KG1 (cell line): ENCODE results near the gene TBC1D19.
"Not testable (repeated sequence)": the region's sequence is repeated elsewhere in the genome, so short reads cannot be mapped to it uniquely, and the experiment has no call there.

Source experiments
- DNase-seq: peaks from one replicate; lab custom pipeline; 2025; lab: John Stamatoyannopoulos, UW

TBC1D19 gene, protein sequence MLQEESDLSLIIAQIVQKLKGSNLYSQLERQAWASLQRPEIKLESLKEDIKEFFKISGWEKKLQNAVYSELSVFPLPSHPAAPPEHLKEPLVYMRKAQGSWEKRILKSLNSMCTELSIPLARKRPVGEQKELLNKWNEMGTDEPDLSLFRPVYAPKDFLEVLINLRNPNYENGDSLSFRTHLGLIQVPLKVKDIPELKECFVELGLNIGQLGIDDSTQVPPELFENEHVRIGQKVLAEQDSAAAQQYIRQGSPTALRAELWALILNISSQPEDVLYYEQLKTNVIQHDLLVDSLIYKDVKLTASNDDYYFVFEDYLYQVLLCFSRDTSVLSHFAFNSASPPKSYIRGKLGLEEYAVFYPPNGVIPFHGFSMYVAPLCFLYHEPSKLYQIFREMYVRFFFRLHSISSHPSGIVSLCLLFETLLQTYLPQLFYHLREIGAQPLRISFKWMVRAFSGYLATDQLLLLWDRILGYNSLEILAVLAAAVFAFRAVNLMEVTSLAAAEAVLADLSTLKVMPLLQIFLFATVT

DNA sequence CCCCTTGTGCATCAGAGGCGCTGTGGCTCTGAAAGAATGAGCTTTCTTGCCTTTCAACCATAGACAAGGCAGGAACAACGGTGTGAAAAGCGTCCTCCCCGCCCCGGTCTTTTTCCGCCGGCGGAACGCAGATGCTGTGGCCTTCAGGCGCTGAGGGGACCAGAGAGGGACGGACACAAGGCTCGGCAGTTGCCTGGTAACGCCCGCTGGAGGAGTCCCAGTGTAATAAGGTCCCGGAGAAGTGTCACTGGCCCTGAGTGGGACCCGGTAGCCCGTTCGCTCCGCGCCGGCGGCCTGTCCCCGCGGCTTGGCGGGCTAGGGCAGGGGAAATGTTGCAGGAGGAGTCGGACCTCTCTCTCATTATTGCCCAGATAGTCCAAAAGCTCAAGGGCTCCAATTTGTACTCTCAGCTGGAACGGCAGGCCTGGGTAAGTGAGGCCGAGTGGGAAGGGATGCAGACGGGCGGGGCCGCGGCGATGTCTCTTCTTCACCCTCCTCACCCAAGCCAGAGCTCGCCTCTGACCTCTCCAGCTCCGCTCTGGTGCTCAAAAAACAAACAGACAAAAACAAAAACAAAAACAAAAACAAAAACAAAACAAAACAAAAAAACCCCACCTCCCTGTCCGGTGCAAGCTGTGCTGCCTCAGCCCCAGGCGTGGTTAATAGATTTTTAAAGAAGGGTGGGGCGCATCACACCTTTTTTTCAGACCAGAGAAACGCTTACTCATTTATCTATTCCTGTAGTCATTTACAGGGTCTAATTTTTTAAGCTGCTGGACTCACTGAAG, at the start of gene TBC1D19:
Gene TBC1D19 (plus strand): TSS at position 220 of the 788 bp plus-strand sequence. CDS start 110 bp downstream, at position 330.
- DNase-seq: peak; percentile 84

DNA sequence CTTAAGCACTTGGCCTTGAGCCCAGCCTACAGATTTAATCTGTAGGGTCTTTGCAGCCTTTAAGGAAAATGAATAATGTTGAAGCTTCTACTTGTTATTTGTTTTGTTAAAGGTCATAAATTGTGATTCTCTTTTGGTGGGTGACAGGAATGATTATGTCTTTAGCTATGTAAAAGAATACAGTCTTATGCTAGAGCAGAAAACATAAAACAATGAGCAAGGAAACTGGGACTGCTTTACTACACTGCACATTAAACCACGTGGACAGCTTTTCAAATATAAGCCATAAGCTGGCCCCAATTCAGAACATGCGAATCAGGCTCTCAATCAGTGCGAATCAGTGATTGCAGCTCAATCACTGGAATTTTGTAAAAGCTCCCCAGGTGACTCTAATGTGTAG, 40.9 kb upstream of the TBC1D19 start:
- no peak for DNase-seq

DNA sequence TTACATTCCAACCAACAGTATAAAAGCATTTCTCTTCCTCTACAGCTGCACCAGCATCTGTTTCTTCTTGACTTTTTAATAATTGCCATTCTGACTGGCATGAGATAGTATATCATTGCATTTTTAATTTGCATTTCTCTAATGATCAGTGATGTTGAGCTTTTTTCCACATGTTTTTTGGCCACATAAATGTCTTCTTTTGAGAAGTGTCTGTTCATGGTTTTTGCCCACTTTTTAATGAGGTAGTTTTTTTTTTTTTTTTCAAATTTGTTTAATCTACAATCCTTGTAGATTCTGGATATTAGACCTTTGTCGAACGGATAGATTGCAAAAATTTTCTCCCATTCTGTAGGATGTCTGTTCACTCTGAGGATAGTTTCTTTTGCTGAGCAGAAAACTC, 39.5 kb upstream of the TBC1D19 start:
- DNase-seq: no peak

DNA sequence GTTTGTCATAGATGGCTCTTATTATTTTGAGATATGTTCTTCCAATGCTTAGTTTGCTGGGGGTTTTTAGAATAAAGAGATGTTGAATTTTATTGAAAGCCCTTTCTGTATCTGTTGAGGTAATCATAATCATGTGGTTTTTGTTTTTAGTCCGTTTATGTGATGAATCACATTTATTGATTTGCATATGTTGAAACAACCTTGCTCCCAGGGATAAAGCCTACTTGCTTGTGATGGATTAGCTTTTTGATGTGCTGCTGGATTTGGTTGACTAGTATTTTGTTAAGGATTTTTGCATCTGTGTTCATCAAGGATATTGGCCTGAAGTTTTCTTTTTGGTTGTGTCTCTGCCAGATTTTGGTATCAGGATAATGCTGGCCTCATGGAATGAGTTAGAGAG, 35.5 kb upstream of the TBC1D19 start:
- not testable (repeated sequence) for DNase-seq

DNA sequence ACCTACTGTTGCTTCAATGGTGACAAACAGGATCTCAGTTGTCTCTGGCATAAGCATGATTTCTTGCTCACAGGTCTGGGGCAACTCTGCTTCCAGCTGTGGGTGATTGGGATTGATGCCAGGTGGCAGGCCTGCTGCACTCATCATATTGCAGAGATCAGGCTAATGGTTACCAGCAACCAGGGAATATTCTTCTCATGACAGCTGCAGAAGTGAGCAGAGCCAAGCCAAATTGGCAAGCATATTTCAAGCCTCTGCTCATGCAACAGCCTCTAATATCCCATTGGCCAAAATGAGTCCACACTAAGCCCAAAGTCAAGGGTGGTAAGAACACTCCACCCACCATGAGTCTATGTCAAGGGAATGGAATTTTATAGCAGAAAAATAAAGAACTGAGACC, 26.7 kb upstream of the TBC1D19 start:
- no peak for DNase-seq

DNA sequence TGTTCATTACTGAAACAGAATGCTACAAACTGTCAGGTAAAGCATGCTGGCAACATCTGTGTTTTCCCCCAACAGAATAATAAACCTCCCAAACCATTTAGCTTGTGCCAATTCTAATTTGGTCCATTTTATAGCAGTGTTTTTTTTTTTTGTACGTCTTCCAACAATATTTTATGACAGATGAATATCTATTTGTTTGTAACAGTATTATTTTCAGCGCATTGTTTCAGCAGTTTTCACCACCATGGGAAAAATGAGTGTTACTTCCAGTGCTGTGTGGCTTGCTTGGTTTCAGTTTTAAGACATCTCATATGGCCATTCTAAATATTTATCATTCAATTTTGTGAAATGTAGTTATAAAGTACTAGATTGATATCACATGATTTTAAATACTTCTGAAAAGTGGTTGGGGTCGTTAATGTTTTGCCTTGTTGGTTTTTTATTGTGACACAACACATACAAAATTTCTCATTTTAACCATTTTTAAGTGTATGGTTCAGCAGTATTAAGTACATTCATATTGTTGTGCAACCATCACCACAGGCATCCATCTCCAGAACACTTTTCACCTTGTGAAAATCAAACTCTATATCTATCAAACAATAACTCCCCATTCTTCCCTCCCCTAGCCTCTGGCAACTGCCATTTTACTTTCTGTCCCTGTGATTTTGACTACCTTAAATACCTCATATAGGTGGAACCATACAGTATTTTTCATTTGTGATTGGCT, 25.6 kb upstream of the TBC1D19 start:
- no peak for DNase-seq

DNA sequence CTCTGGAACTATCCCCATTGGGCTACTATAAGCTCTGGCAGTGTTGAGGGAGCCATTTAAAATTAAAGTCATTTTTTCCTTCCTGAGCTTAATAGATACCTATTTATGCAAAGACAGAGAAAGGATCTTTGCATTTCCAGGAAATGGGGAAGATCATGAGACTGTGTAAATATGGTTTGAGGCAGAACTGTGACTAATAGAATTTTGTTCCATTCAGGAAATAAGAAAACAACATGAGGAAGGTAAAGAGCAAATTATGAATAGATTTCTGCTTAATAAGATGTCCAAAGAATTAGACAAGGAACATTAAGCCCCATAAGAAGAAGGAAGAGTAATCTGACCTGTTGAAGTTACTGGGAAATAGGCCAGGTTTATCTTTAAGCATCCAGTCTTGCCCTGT, 17.8 kb upstream of the TBC1D19 start:
- no peak for DNase-seq

DNA sequence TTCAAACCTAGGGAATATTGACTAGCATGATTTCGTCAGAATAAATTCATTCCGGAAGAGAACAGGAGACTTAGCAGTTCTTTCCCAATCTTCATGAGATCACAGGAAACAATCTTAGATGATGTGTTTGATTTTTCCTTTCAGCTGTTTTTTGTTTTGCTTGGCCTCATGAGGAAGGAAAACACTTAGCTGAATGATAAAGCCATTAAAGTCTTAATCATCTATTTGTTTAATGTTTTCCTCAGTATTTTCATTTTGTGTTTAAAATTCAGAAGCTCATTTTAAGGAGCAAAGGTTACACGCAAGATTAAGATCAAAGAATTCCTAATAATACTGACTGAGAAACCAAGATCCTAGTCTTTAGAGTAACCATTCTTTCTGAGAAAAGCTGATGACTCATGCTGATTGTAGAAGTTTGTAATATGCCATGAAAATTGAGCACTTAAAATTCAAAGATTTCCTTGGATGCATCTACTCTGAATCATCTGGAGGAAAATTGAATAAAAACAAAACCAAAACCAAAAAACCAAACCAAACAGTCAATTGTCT, 15.4 kb upstream of the TBC1D19 start:
- DNase-seq: no peak

DNA sequence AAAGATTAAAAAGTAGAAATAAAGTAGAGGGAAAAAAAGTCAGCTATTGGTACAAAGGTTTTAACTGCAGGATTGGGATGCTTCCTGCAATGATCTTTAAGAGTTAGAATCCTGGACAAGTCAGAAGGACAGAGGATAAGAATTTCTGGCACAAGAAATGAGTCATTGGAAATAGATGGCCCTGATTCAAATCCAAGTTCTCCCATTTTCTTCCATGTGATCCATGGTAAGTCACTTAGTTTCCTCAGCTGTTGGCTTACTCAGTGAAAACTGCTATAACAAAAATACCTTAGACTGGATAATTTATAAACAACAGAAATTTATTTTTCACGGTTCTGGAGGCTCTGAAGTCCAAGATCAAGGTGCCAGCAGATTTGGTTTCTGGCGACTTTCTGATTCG, 13.3 kb upstream of the TBC1D19 start:
- no peak for DNase-seq

DNA sequence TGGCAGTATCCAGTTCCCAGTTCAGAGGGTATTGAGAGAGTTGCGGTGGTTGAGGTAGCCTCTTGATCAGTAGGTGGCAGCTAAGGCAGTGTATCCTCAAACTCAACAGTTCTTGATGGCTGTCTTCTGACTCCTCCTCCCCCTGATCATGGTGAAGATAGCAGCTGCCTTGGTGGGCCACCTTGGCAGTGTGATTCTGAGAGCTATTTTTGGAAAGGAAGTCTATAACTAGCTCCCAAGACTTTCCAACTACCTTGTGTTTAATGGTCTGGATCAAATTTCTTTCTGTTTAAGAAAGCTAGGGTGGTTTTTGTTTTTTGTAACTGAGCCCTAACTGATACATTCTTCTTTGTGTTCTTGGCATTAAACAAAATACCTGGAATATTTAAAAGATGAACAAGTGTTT, 10.5 kb upstream of the TBC1D19 start:
- DNase-seq: no peak

DNA sequence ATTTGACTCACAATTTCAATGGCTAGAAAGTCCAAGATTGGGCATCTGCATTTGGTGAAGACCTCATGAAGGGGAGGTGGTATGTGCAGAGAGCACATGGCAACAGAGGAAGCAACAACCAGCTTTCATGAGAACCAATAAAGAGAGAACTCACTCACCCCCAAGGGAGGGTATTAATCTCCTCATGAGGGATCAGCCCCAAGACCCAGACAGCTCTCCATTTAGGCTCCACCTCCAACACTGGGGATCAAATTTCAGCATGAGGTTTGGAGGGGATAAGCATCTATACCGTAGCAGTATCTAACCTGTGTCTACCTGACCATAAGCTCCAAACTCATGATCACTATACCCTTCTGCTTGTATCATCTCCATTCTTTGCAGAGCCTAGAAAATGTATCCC, 9.3 kb upstream of the TBC1D19 start:
- DNase-seq: no peak

DNA sequence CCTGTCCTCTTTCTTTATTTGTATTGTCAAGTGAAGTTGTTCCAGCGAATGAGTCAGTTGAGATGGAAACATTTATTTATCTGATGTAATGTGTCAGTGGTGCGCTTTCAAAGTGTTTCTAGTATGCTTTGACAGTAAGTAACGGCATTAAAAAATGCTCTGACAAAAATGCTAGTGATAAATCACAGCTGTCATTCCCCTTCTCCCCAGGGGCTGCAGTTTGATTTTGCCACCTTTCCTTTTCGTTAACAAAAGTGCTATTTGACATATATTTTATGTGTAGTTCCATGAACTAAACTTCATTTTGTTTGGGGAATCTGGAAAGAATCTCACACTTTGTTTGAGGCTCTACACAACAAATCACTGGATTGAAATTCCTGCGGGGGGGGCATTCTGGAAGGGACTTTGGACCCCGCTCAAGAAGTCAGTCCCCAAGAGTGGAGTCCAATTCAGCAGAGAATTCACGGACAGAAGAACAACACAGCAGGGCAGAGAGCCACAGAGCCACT, 7.6 kb upstream of the TBC1D19 start:
- no peak for DNase-seq

DNA sequence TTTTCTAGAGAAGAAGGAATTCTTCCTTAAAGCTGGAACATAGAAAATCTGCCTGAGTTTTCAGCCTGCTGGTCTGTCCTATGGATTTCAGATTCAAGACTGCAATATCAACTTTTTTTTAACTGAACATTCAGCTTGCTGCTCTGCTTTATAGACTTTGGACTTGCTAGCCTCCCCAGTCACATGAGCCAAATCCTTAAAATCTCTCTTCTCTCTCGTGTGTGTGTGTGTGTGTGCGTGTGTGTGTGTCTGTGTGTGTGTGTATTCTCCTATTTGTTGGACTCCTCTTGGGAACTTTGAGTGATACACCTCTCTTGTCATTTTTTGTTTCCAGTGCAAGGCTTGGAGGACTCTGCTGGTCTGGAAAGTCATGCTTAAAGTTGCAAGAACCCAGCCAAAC, 6.8 kb upstream of the TBC1D19 start:
- DNase-seq: no peak

DNA sequence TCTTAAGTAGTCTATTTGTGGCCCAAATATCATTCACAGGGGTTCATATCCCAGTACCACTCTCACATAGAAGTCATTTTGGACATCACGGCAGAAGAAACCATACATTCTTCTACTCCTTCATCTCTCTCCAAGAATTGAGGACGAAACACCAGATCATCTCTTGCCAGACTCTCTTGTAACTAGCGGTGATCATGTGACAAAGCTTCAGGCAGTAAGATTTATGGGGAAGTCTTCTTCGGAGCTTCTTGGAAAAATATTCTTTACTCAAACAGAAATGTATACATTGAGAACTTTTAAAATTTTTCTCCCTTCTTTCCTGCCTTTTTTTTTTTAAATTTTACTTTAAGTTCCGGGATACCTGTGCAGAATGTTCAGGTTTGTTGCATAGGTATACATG, 4.7 kb upstream of the TBC1D19 start:
- no peak for DNase-seq

DNA sequence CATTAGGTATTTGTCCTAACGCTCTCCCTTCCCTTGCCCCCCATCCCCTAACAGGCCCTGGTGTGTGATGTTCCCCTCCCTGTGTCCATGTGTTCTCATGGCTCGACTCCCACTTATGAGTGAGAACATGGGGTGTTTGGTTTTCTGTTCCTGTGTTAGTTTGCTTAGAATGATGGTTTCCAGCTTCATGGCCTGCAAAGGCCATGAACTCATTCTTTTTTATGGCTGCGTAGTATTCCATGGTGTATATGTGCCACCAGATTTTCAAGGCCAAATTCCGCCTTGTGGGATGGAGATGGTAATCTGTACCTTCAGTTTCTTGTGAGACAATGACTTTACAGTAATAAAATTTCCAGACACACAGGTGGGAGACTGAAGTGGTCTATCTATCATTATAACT, 2.5 kb upstream of the TBC1D19 start:
- DNase-seq: not testable (repeated sequence)

DNA sequence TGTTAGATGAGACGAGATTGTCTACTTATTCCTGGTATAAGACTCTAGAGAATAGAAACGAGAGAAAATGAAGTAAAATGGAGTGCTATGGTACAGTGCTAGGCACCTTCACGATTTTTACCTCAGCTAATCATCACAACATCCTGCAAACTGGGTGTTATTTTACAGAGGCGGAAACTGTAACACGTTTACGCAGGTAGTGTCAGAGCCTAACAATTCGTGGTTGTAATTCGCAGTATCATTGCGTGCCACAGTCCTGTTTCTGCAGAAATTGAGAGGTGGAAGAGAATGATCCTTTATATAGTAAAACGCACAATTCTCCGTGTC, 383 bp upstream of the TBC1D19 start:
- no peak for DNase-seq

DNA sequence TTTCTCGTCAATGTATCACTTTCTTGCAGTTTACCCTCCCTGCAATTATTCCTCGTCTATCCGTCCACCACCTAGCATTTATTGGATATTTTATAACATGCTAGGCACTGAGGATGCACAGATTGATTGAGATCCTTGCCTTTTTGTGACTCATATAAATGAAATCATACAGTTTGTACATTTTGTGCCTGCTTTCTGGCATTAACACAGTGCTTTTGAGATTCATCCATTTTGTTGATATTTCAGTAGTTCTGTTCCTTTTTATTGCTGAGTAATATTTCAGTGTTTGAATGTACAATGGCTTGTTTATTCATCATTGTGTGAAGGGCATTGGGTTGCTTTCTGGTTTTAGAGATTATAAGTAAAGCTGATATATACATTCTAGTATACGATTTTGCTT, 841 bp downstream of the TBC1D19 start:
- no peak for DNase-seq

DNA sequence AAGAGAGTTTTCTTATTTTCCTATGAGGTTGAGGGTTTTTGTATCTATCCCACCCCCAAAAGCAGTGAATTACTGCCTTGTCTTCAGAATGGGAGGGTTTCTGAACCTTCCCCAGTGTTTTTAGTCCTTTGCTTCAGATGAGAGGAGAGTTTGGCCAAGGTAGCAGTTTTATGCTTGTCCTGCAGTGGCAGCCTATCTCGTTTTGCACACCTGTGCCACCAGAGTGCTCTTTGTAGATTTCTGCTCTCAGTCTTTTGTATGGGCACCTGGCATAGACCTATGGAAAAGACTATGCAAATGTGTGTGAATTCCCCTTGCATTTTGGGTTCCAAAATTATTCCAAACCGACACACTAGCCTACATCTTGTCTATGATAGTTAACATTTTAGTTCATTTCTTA, 5.8 kb downstream of the TBC1D19 start:
- no peak for DNase-seq

DNA sequence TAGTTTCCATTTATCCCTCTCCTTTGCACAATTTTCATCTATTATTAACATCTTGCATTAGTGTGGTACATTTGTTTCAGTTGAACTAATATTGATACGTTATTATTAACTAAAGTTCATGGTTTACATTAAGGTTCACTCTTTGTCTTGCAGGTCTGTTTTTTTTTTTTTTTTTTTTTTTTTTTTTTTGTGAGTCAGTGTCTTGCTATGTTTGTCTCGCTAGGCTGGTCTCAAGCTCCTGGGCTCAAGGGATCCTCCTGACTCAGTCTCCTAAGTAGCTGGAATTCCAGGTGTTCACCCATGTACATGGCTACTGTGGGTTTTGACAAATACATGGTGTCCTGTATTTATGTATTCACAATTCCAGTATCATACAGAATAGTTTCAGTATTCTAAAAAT, 6.8 kb downstream of the TBC1D19 start:
- DNase-seq: no peak

DNA sequence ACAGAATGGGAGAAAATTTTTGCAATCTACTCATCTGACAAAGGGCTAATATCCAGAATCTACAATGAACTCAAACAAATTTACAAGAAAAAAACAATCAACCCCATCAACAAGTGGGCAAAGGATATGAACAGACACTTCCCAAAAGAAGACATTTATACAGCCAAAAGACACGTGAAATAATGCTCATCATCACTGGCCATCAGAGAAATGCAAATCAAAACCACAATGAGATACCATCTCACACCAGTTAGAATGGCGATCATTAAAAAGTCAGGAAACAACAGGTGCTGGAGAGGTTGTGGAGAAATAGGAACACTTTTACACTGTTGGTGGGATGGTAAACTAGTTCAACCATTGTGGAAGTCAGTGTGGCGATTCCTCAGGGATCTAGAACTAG, 9.7 kb downstream of the TBC1D19 start:
- DNase-seq: not testable (repeated sequence)

DNA sequence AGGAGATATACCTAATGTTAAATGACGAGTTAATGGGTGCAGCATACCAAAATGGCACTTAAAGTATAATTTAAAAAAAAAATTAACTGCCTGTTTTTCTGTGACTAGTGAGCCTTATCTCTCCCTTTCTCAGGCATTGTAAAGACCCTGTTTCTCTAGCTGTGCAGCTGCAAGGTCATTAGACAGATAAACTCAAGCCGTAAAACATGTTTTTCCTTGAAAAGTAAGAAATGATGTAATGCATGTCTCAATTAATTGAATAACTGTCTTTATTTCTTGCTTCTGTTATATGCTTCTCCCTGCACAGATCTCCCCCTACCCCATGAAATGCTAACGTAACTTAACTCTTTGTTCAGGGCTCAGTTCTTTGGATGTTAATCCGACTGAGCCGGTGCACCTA, 10.5 kb downstream of the TBC1D19 start:
- DNase-seq: no peak

DNA sequence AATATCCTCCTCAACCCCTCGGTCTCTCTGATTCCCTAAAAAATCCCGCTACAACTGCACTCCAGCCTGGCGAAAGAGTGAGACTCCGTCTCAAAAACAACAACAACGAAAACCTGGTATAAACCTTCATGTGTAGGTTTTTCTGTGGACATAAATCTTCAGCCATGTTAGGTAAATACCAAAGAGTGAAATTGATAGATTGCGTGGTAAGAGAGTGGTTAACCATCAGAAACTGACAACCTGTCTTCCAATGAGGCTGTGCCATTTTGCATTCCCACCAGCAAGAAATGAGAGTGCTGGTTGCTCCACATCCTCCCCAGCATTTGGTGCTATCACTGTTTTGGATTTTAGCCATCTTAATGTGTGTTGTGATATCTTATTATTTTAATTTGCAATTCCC, 10.9 kb downstream of the TBC1D19 start:
- DNase-seq: no peak
